ENCODE data around the gene QTRT2. TPM values are rescaled to one million over a fixed set of nuclear protein-coding genes. Genes with fewer than 3 reads are reported as not detected.

The QTRT2 gene
- total RNA-seq, 1 experiment from 2014 or later: 56.9 TPM

- H2AFZ ChIP-seq (ENCODE audit: low read length): no peak overlapping the region
- DNase-seq: no peak
These were observed 39.3 kb downstream of the QTRT2 start for GRCh38 chr3:114095796-114096195.

GRCh38 chr3:114101101-114101500 lies 44.6 kb downstream of the QTRT2 start:
- Histone ChIP-seq H2AFZ (ENCODE audit: low read length) (no peak overlapping the region), H3K36me3 (ENCODE audit: insufficient read depth, low read length) (no peaks in the 10 kb centered on the region), H3K9me3 (ENCODE audit: low read length) (no peaks in the 10 kb centered on the region), H3K27ac (ENCODE audit: low read length) (no peak overlapping the region), H3K4me3 (ENCODE audit: low read length) (no peak overlapping the region), H3K4me2 (ENCODE audit: low read depth, low read length, poor library complexity, severe bottlenecking) (no peak overlapping the region), H3K9ac (ENCODE audit: low read length) (no peak overlapping the region), H3K27me3 (ENCODE audit: low read length) (no peaks in the 10 kb centered on the region), H3K9me2 (replicated peaks; ENCODE audit: insufficient read depth, low read length) (no peaks in the 10 kb centered on the region), H3K79me2 (ENCODE audit: low read length) (no peaks in the 10 kb centered on the region), H3K4me1 (ENCODE audit: low read length) (0 out of 2 replicates have a peak, but pooled peaks cover 3% of the 10 kb centered on the region), H4K20me1 (ENCODE audit: insufficient read depth, low read depth, low read length) (no peaks in the 10 kb centered on the region)
- DNase-seq: no peak

More at GRCh38 chr3:114095796-114096195, 39.3 kb downstream of the QTRT2 start:
- no peak overlapping the region for H3K9ac ChIP-seq (ENCODE audit: low read length)
- H3K4me2 ChIP-seq (ENCODE audit: low read depth, low read length, poor library complexity, severe bottlenecking): no peak overlapping the region
- H3K9me3 ChIP-seq (ENCODE audit: low read length): no peaks in the 10 kb centered on the region
- no peaks in the 10 kb centered on the region for H4K20me1 ChIP-seq (ENCODE audit: insufficient read depth, low read depth, low read length)
- H3K27ac ChIP-seq (ENCODE audit: low read length): no peak overlapping the region
- H3K36me3 ChIP-seq (ENCODE audit: insufficient read depth, low read length): no peaks in the 10 kb centered on the region
- no peak overlapping the region for H3K4me3 ChIP-seq (ENCODE audit: low read length)
- H3K79me2 ChIP-seq (ENCODE audit: low read length): no peaks in the 10 kb centered on the region
- no peaks in the 10 kb centered on the region for H3K4me1 ChIP-seq (ENCODE audit: low read length)
- no peaks in the 10 kb centered on the region for H3K9me2 ChIP-seq (replicated peaks; ENCODE audit: insufficient read depth, low read length)
- no peaks in the 10 kb centered on the region for H3K27me3 ChIP-seq (ENCODE audit: low read length)

- no peak overlapping the region for H2AFZ ChIP-seq (ENCODE audit: low read length)
- H3K9me3 ChIP-seq (ENCODE audit: low read length): no peaks in the 10 kb centered on the region
- no peak overlapping the region for H3K4me2 ChIP-seq (ENCODE audit: low read depth, low read length, poor library complexity, severe bottlenecking)
- DNase-seq: no peak
- no peaks in the 10 kb centered on the region for H3K9me2 ChIP-seq (replicated peaks; ENCODE audit: insufficient read depth, low read length)
- no peaks in the 10 kb centered on the region for H3K27me3 ChIP-seq (ENCODE audit: low read length)
- 0 out of 2 replicates have a peak, but pooled peaks cover 3% of the 10 kb centered on the region for H3K4me1 ChIP-seq (ENCODE audit: low read length)
- H3K4me3 ChIP-seq (ENCODE audit: low read length): no peak overlapping the region
- no peaks in the 10 kb centered on the region for H3K36me3 ChIP-seq (ENCODE audit: insufficient read depth, low read length)
- no peaks in the 10 kb centered on the region for H4K20me1 ChIP-seq (ENCODE audit: insufficient read depth, low read depth, low read length)
- H3K9ac ChIP-seq (ENCODE audit: low read length): no peak overlapping the region
- no peaks in the 10 kb centered on the region for H3K79me2 ChIP-seq (ENCODE audit: low read length)
- H3K27ac ChIP-seq (ENCODE audit: low read length): no peak overlapping the region
These were observed 46.6 kb downstream of the QTRT2 start for GRCh38 chr3:114103181-114103580.

GRCh38 chr3:114103858-114104257 lies 47.3 kb downstream of the QTRT2 start:
- no peaks in the 10 kb centered on the region for H3K9me2 ChIP-seq (replicated peaks; ENCODE audit: insufficient read depth, low read length)
- H3K4me2 ChIP-seq (ENCODE audit: low read depth, low read length, poor library complexity, severe bottlenecking): no peak overlapping the region
- no peaks in the 10 kb centered on the region for H3K27me3 ChIP-seq (ENCODE audit: low read length)
- no peaks in the 10 kb centered on the region for H3K9me3 ChIP-seq (ENCODE audit: low read length)
- H3K4me3 ChIP-seq (ENCODE audit: low read length): no peak overlapping the region
- no peak for DNase-seq
- no peak overlapping the region for H2AFZ ChIP-seq (ENCODE audit: low read length)
- no peak overlapping the region for H3K27ac ChIP-seq (ENCODE audit: low read length)
- 0 out of 2 replicates have a peak, but pooled peaks cover 3% of the 10 kb centered on the region for H3K4me1 ChIP-seq (ENCODE audit: low read length)
- H4K20me1 ChIP-seq (ENCODE audit: insufficient read depth, low read depth, low read length): no peaks in the 10 kb centered on the region
- H3K9ac ChIP-seq (ENCODE audit: low read length): no peak overlapping the region
- no peaks in the 10 kb centered on the region for H3K36me3 ChIP-seq (ENCODE audit: insufficient read depth, low read length)
- H3K79me2 ChIP-seq (ENCODE audit: low read length): no peaks in the 10 kb centered on the region

GRCh38 chr3:114104414-114104813 lies 47.9 kb downstream of the QTRT2 start:
- Histone ChIP-seq H2AFZ (ENCODE audit: low read length) (no peak overlapping the region), H3K27me3 (ENCODE audit: low read length) (no peaks in the 10 kb centered on the region), H3K9me3 (ENCODE audit: low read length) (no peaks in the 10 kb centered on the region), H3K4me1 (ENCODE audit: low read length) (0 out of 2 replicates have a peak, but pooled peaks cover 3% of the 10 kb centered on the region), H3K36me3 (ENCODE audit: insufficient read depth, low read length) (no peaks in the 10 kb centered on the region), H3K4me3 (ENCODE audit: low read length) (no peak overlapping the region), H4K20me1 (ENCODE audit: insufficient read depth, low read depth, low read length) (no peaks in the 10 kb centered on the region), H3K79me2 (ENCODE audit: low read length) (no peaks in the 10 kb centered on the region), H3K9ac (ENCODE audit: low read length) (no peak overlapping the region), H3K4me2 (ENCODE audit: low read depth, low read length, poor library complexity, severe bottlenecking) (no peak overlapping the region), H3K27ac (ENCODE audit: low read length) (no peak overlapping the region), H3K9me2 (replicated peaks; ENCODE audit: insufficient read depth, low read length) (no peaks in the 10 kb centered on the region)
- no peak for DNase-seq

- Histone ChIP-seq H3K4me1 (ENCODE audit: low read length) (peaks cover 15% of the 10 kb centered on the region), H3K4me2 (ENCODE audit: low read depth, low read length, poor library complexity, severe bottlenecking) (no peak overlapping the region), H3K9me2 (replicated peaks; ENCODE audit: insufficient read depth, low read length) (no peaks in the 10 kb centered on the region), H3K9me3 (ENCODE audit: low read length) (no peaks in the 10 kb centered on the region), H3K4me3 (ENCODE audit: low read length) (no peak overlapping the region), H3K27me3 (ENCODE audit: low read length) (no peaks in the 10 kb centered on the region), H4K20me1 (ENCODE audit: insufficient read depth, low read depth, low read length) (no peaks in the 10 kb centered on the region), H2AFZ (ENCODE audit: low read length) (no peak overlapping the region), H3K79me2 (ENCODE audit: low read length) (no peaks in the 10 kb centered on the region), H3K27ac (ENCODE audit: low read length) (no peak overlapping the region), H3K36me3 (ENCODE audit: insufficient read depth, low read length) (no peaks in the 10 kb centered on the region), H3K9ac (ENCODE audit: low read length) (no peak overlapping the region)
- peak; percentile 10 for DNase-seq
These were observed 51.6 kb downstream of the QTRT2 start for GRCh38 chr3:114108137-114108536.

- peak; percentile 9 for DNase-seq
- Histone ChIP-seq H3K27me3 (ENCODE audit: low read length) (no peaks in the 10 kb centered on the region), H3K9me3 (ENCODE audit: low read length) (no peaks in the 10 kb centered on the region), H4K20me1 (ENCODE audit: insufficient read depth, low read depth, low read length) (no peaks in the 10 kb centered on the region), H2AFZ (ENCODE audit: low read length) (0 out of 2 replicates have a peak overlapping the region, but pooled peaks have one; percentile 28), H3K27ac (ENCODE audit: low read length) (no peak overlapping the region), H3K9me2 (replicated peaks; ENCODE audit: insufficient read depth, low read length) (no peaks in the 10 kb centered on the region), H3K36me3 (ENCODE audit: insufficient read depth, low read length) (no peaks in the 10 kb centered on the region), H3K4me2 (ENCODE audit: low read depth, low read length, poor library complexity, severe bottlenecking) (peak overlapping the region; percentile 50), H3K4me1 (ENCODE audit: low read length) (peaks cover 15% of the 10 kb centered on the region), H3K4me3 (ENCODE audit: low read length) (0 out of 2 replicates have a peak overlapping the region, but pooled peaks have one; percentile 2), H3K79me2 (ENCODE audit: low read length) (no peaks in the 10 kb centered on the region), H3K9ac (ENCODE audit: low read length) (no peak overlapping the region)
These were observed 53.9 kb downstream of the QTRT2 start for GRCh38 chr3:114110439-114110838.

GRCh38 chr3:114111060-114111770 lies 54.7 kb downstream of the QTRT2 start:
- H3K9me2 ChIP-seq (replicated peaks; ENCODE audit: insufficient read depth, low read length): no peaks in the 10 kb centered on the region
- H3K4me1 ChIP-seq (ENCODE audit: low read length): peaks cover 13% of the 10 kb centered on the region
- H3K79me2 ChIP-seq (ENCODE audit: low read length): no peaks in the 10 kb centered on the region
- peak overlapping the region; percentile 28; the same call in 1 of the 2 replicates for H2AFZ ChIP-seq (ENCODE audit: low read length)
- H3K27me3 ChIP-seq (ENCODE audit: low read length): no peaks in the 10 kb centered on the region
- DNase-seq: no peak
- no peak overlapping the region for H3K9ac ChIP-seq (ENCODE audit: low read length)
- no peaks in the 10 kb centered on the region for H4K20me1 ChIP-seq (ENCODE audit: insufficient read depth, low read depth, low read length)
- peak overlapping the region; percentile 50 for H3K4me2 ChIP-seq (ENCODE audit: low read depth, low read length, poor library complexity, severe bottlenecking)
- H3K36me3 ChIP-seq (ENCODE audit: insufficient read depth, low read length): no peaks in the 10 kb centered on the region
- H3K4me3 ChIP-seq (ENCODE audit: low read length): 0 out of 2 replicates have a peak overlapping the region, but pooled peaks have one; percentile 2
- H3K9me3 ChIP-seq (ENCODE audit: low read length): no peaks in the 10 kb centered on the region
- no peak overlapping the region for H3K27ac ChIP-seq (ENCODE audit: low read length)

All from Karpas-422 (cell line).